Glutamatergic neuron (in vitro differentiated cells): ENCODE measurements around the gene IL17REL. TPM values are rescaled to one million over a fixed set of nuclear protein-coding genes. Genes with fewer than 3 reads are reported as not detected.

Source experiments
- DNase-seq: peaks from one replicate; pipeline ENCODE4 v3.0.0; 2022
- H3K27ac Mint-ChIP-seq: one replicate; pipeline ENCODE4 v1.8.0; 2020; ENCODE audit warnings: mild to moderate bottlenecking, mixed read lengths, inconsistent platforms; ENCODE audit not compliant: unreplicated experiment
- H3K27me3 Mint-ChIP-seq: one replicate; pipeline ENCODE4 v1.8.0; 2020; ENCODE audit warnings: mild to moderate bottlenecking, moderate library complexity, mixed read lengths, inconsistent platforms; ENCODE audit not compliant: unreplicated experiment
- H3K36me3 Mint-ChIP-seq: one replicate; pipeline ENCODE4 v1.8.0; 2020; ENCODE audit warnings: mild to moderate bottlenecking, mixed read lengths, inconsistent platforms; ENCODE audit not compliant: unreplicated experiment
- H3K4me1 Mint-ChIP-seq: one replicate; pipeline ENCODE4 v1.8.0; 2020; ENCODE audit warnings: mild to moderate bottlenecking, low read depth, mixed read lengths, inconsistent platforms; ENCODE audit not compliant: unreplicated experiment
- H3K4me3 Mint-ChIP-seq: one replicate; pipeline ENCODE4 v1.8.0; 2020; ENCODE audit warnings: mild to moderate bottlenecking, mixed read lengths, inconsistent platforms; ENCODE audit not compliant: unreplicated experiment
- H3K9me3 Mint-ChIP-seq: one replicate; pipeline ENCODE4 v1.8.0; 2020; ENCODE audit warnings: mild to moderate bottlenecking, moderate library complexity, mixed read lengths, inconsistent platforms; ENCODE audit not compliant: unreplicated experiment
- CTCF ChIP-seq: fragments of 200-600 bp; sonication (generic); IDR thresholded peaks from one replicate; pipeline ENCODE4 v1.5.0; 2021; ENCODE audit not compliant: partially characterized antibody, unreplicated experiment
- total RNA-seq: library from RNA; stranded (reverse); fragmentation: NEBNext Ultra II Directional; extraction: Animal tissue kit (Norgen Biotek cat#: 25700); gene quantifications from one replicate; pipeline ENCODE4 v1.2.1, GENCODE V29; 2021; ENCODE audit not compliant: unreplicated experiment

IL17REL gene
- total RNA-seq, 1 donor from 2014 or later: not detected

DNA sequence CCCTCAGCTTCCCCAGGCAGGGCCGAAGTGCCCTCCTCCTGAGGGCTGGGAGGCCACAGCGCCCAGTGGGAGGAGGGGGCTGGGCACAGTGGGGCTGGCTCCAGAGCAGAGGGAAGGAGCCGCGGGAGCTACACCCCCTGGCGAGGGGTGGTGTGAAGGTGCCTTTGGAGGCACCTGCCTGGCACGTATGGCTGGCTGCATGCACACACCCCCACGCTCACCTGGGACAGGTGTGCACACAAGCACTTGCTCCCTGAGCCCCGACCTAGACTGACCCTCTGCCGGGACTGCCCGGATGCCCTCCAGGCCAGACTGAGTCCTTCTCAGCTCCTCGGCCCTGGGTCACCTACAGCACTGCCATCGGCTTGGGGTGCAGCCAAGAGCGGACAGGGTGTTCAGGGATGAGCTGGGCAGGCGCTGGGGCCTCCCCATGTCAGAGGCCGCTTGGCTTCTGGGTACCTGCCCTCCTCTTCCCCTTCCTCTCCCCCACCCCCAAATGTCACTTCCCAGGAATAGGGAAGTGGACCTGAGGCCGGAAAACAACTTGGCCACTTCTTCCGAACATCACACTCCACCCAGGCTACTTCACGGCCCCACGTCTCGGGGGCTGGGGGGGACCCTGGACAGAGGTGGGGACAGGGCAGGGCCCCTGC is 59.4 kb downstream of the IL17REL start:
- no peak for DNase-seq
- Mint-ChIP-seq H3K27ac (no peak overlapping the region), H3K27me3 (peaks cover 2% of the 10 kb centered on the region), H3K4me1 (peaks cover 3% of the 10 kb centered on the region), H3K4me3 (no peak overlapping the region), H3K9me3 (peaks cover 2% of the 10 kb centered on the region), H3K36me3 (no peaks in the 10 kb centered on the region)
- TF ChIP-seq CTCF: no peak

DNA sequence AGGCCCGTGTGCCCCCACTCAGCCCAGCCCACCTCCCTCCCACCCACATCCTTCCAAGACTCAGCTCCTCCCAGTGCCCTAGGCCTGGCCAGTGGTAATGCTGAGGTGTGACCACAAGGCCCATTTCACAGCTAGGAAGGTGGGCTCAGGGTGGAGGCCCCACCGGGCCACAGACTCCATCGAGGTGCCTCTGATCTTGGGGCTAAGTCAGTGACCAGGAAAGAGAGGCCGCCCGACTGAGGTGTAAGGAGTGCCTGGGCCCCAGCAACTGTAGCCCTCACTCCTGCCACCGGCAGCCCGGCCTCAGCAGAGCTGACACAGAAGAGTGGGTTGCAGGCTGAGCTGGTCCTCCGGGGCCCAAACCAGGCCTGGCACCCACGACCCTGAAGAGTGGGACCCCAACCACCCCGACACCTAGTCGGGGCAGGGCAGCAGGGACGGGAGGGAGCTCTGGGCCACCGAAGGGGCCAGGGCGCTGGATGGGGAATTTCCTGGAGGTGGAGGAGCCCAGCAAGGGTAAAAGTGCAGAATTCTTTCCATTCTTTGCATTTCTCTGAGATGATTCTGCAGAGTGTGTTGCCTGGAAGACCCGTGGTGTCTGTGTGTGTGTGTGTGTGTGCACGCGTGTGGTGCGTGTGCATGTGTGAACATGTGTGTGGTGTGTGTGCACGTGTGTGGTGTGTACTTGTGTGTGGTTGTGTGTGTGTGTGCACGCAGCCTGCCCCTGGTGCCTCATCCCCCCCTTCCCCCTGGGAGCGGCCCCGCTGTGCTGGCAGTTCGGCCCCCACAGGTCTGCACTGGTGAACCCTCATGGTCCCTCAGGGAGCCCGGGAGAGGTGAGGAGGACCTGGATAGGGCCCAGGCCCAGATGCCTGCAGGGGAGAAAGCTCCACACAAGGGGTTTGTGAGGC is 60.3 kb downstream of the IL17REL start:
- H3K4me3 Mint-ChIP-seq: no peak overlapping the region
- H3K4me1 Mint-ChIP-seq: no peaks in the 10 kb centered on the region
- no peaks in the 10 kb centered on the region for H3K9me3 Mint-ChIP-seq
- H3K27ac Mint-ChIP-seq: no peak overlapping the region
- H3K36me3 Mint-ChIP-seq: no peaks in the 10 kb centered on the region
- no peak for DNase-seq
- TF ChIP-seq CTCF: no peak
- peaks cover under 1% of the 10 kb centered on the region for H3K27me3 Mint-ChIP-seq

GRCh38 chr22:49951678-49951985 is 60.9 kb downstream of the IL17REL start:
- DNase-seq: no peak

DNA sequence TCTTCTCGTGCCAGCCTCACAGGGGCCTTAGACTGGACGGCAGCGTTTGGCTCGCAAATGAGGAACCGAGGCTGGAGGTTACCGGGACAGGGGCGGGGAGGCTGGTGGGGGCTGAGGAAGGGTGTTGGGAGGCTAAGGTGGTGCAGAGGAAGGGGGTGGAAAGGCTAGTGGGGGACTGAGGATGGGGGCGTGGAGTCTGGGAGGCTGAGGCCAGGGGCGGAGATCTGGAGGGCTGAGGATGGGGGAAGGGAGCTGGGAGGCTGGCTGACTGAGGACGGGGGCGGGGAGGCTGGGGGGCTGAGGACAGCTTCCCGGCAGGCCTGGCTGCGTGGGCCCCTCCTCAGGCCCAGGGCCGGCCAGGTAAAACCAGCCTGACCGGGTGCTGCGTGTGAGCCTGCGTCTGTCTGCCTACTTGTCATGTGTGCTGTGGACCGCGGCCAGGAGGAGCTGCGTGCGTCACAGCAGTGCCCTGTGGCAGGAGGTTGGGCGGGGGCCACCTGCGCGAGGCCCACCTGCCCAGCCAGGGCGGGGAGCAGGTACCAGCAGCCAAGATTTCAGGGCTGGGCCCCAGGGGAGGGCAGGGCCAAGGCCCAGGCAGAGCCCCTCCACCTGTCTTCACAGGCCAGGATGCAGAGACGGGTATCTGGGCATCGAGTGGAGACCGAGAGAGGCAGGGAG is 61.4 kb downstream of the IL17REL start:
- no peaks in the 10 kb centered on the region for H3K4me1 Mint-ChIP-seq
- H3K4me3 Mint-ChIP-seq: no peak overlapping the region
- TF ChIP-seq CTCF: no peak
- DNase-seq: no peak
- H3K27me3 Mint-ChIP-seq: no peaks in the 10 kb centered on the region
- no peaks in the 10 kb centered on the region for H3K36me3 Mint-ChIP-seq
- no peaks in the 10 kb centered on the region for H3K9me3 Mint-ChIP-seq
- H3K27ac Mint-ChIP-seq: no peak overlapping the region

More at GRCh38 chr22:49951678-49951985, 60.9 kb downstream of the IL17REL start:
- no peak overlapping the region for H3K4me3 Mint-ChIP-seq
- no peaks in the 10 kb centered on the region for H3K36me3 Mint-ChIP-seq
- H3K27me3 Mint-ChIP-seq: no peaks in the 10 kb centered on the region
- no peak overlapping the region for H3K27ac Mint-ChIP-seq
- H3K9me3 Mint-ChIP-seq: no peaks in the 10 kb centered on the region
- H3K4me1 Mint-ChIP-seq: no peaks in the 10 kb centered on the region
- TF ChIP-seq CTCF: no peak
